Chondrocyte (in vitro differentiated cells): Measurements from ENCODE around the gene C15orf39. TPM values are rescaled to one million over a fixed set of nuclear protein-coding genes. Genes with fewer than 3 reads are reported as not detected.
A peak's percentile ranks its signal among the peaks of the same experiment; 100 is the strongest.

Experiments
- DNase-seq: peaks from one replicate; pipeline ENCODE4 v3.0.0; 2021; ENCODE audit warnings: mixed read lengths, low spot score
- H3K27ac Mint-ChIP-seq: one replicate; pipeline ENCODE4 v1.8.0; 2021; ENCODE audit warnings: mild to moderate bottlenecking, moderate library complexity, mixed read lengths; ENCODE audit not compliant: unreplicated experiment
- H3K27me3 Mint-ChIP-seq: 2 replicates; pipeline ENCODE4 v1.8.0; 2021; ENCODE audit warnings: low read depth, mixed read lengths
- H3K36me3 Mint-ChIP-seq: 2 replicates; pipeline ENCODE4 v1.8.0; 2021; ENCODE audit warnings: low read depth, mixed read lengths
- H3K4me1 Mint-ChIP-seq: 2 replicates; pipeline ENCODE4 v1.8.0; 2021; ENCODE audit warnings: low read depth, mild to moderate bottlenecking, mixed read lengths
- H3K4me3 Mint-ChIP-seq: one replicate; pipeline ENCODE4 v1.8.0; 2021; ENCODE audit warnings: mild to moderate bottlenecking, moderate library complexity, mixed read lengths; ENCODE audit not compliant: unreplicated experiment
- H3K9me3 Mint-ChIP-seq: 2 replicates; pipeline ENCODE4 v1.8.0; 2021; ENCODE audit warnings: low read depth, mixed read lengths
- total RNA-seq: library from RNA; stranded (reverse); gene quantifications from 3 replicates; pipeline ENCODE4 v1.2.1, GENCODE V29; 2021
- TF ChIP-seq, protein P1 (sequence below): fragments of 200-600 bp; sonication (generic); IDR thresholded peaks from 2 replicates; pipeline ENCODE4 v1.5.0; 2021; ENCODE audit warnings: antibody characterized with exemption, mild to moderate bottlenecking, moderate library complexity

Gene C15orf39
- total RNA-seq, 1 donor from 2014 or later = 33.4 TPM

DNA sequence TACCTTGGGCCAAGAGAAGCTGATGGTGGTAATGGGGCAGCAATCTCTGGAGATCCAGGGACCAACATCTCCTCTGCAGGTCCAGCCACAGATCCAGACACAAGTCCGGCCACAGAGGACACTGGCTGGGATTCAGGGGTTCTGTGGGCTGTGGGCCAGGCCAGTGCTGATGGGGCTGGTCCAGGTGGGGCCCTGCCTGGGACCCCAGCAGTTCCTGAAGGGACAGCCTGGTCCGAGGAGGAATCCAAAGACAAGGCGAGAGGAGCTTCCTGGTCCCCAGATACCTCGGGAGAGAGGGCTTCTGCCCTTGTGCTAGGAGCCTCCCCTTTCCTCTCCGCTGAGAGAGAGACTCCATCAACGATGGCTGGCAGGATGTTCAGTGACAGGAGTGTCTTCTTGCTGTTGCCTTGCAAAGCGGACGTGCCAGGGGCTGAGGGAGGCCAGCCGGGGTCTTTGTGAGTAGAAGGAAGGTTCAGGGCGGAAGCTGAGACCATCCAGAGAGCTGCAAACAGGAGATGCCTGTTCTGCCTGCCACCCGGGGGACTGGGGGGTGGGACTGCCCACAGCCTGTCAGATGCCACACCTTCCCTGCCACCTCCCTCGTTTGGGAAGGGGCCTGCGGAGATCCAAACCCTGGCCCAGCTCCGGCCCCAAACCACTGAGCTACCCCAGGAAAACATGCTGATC is 32.0 kb downstream of the C15orf39 start:
- H3K36me3 Mint-ChIP-seq = no peaks in the 10 kb centered on the region
- DNase-seq = peak; percentile 68
- TF ChIP-seq, protein P1, sequence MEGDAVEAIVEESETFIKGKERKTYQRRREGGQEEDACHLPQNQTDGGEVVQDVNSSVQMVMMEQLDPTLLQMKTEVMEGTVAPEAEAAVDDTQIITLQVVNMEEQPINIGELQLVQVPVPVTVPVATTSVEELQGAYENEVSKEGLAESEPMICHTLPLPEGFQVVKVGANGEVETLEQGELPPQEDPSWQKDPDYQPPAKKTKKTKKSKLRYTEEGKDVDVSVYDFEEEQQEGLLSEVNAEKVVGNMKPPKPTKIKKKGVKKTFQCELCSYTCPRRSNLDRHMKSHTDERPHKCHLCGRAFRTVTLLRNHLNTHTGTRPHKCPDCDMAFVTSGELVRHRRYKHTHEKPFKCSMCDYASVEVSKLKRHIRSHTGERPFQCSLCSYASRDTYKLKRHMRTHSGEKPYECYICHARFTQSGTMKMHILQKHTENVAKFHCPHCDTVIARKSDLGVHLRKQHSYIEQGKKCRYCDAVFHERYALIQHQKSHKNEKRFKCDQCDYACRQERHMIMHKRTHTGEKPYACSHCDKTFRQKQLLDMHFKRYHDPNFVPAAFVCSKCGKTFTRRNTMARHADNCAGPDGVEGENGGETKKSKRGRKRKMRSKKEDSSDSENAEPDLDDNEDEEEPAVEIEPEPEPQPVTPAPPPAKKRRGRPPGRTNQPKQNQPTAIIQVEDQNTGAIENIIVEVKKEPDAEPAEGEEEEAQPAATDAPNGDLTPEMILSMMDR = no peak
- H3K9me3 Mint-ChIP-seq = no peaks in the 10 kb centered on the region
- peaks cover 20% of the 10 kb centered on the region for H3K27me3 Mint-ChIP-seq
- no peaks in the 10 kb centered on the region for H3K4me1 Mint-ChIP-seq
- no peak overlapping the region for H3K4me3 Mint-ChIP-seq
- no peak overlapping the region for H3K27ac Mint-ChIP-seq

GRCh38 chr15:75234191-75234810 is 32.6 kb downstream of the C15orf39 start:
- H3K4me3 Mint-ChIP-seq = no peak overlapping the region
- H3K9me3 Mint-ChIP-seq = no peaks in the 10 kb centered on the region
- no peaks in the 10 kb centered on the region for H3K36me3 Mint-ChIP-seq
- peak; percentile 67 for DNase-seq
- H3K4me1 Mint-ChIP-seq = no peaks in the 10 kb centered on the region
- no peak overlapping the region for H3K27ac Mint-ChIP-seq
- TF ChIP-seq, protein P1 = no peak
- H3K27me3 Mint-ChIP-seq = peaks cover 21% of the 10 kb centered on the region

- DNase-seq = peak; percentile 62
- Mint-ChIP-seq H3K4me1 (no peaks in the 10 kb centered on the region), H3K4me3 (no peak overlapping the region), H3K9me3 (no peaks in the 10 kb centered on the region), H3K27ac (no peak overlapping the region), H3K36me3 (no peaks in the 10 kb centered on the region), H3K27me3 (peaks cover 23% of the 10 kb centered on the region)
- TF ChIP-seq, protein P1 = no peak
These were observed 33.5 kb downstream of the C15orf39 start for GRCh38 chr15:75235051-75235673.

- Mint-ChIP-seq H3K27ac (no peak overlapping the region), H3K36me3 (no peaks in the 10 kb centered on the region), H3K4me3 (no peak overlapping the region), H3K9me3 (no peaks in the 10 kb centered on the region), H3K27me3 (peaks cover 30% of the 10 kb centered on the region), H3K4me1 (no peaks in the 10 kb centered on the region)
- peak; percentile 48 for DNase-seq
- TF ChIP-seq, protein P1 = no peak
These were observed 34.4 kb downstream of the C15orf39 start for GRCh38 chr15:75235760-75236729.
